ENCODE measurements around the gene ASTN1. TPM values are rescaled to one million over a fixed set of nuclear protein-coding genes. Genes with fewer than 3 reads are reported as not detected.

The ASTN1 gene
- total RNA-seq, 1 experiment from 2014 or later: 0.05 TPM

GRCh38 chr1:177021687-177022086, 142.8 kb downstream of the ASTN1 start:
- ATAC-seq (no peak), DNase-seq (ENCODE audit: low read depth, low spot score) (no peak)
- in situ Hi-C loops (cut with HindIII; ENCODE audit: low pct_unique_long_range_greater_than_20kb, low sequenced_read_pairs): no loop called here
- ChIA-PET CTCF (no interaction called here), POLR2A (no interaction called here)
- Histone ChIP-seq H3K36me3 (ENCODE audit: control insufficient read depth, insufficient read depth, low read length) (no peaks in the 10 kb centered on the region), H3K4me3 (ENCODE audit: low read depth in 2 of 2, low read length in 2 of 2) (no peak overlapping the region), H3K4me1 (ENCODE audit: control insufficient read depth, insufficient read depth, low read length) (no peaks in the 10 kb centered on the region), H3K9me3 (ENCODE audit: control insufficient read depth, insufficient read depth, low read depth, low read length) (no peaks in the 10 kb centered on the region), H3K27me3 (ENCODE audit: control insufficient read depth, insufficient read depth, low read length) (no peaks in the 10 kb centered on the region), H3K27ac (ENCODE audit: low read length) (no peak overlapping the region)
- no TSS peak for BruUV-seq (replicated peaks)
- no peak for TF ChIP-seq TCF7L2 (IDR thresholded peaks at IDR 0.05; ENCODE audit: low read depth, low read length)
- TF ChIP-seq SIN3A (IDR thresholded peaks at IDR 0.05; ENCODE audit: borderline replicate concordance, insufficient read depth, low read depth, low read length): no peak
- no peak for TF ChIP-seq POLR2AphosphoS5 (IDR thresholded peaks at IDR 0.05; ENCODE audit: low read depth, low read length)
- TF ChIP-seq REST (IDR thresholded peaks at IDR 0.05; ENCODE audit: insufficient read depth in 1 of 2, low read depth in 2 of 2, low read length in 1 of 2): no peak
- TF ChIP-seq CTCF (IDR thresholded peaks at IDR 0.05): no peak
- intact Hi-C loops (cut with micrococcal nuclease; ENCODE audit: unreplicated experiment): no loop called here

GRCh38 chr1:177020851-177021589, 143.5 kb downstream of the ASTN1 start:
- H3K4me3 ChIP-seq (ENCODE audit: low read depth in 2 of 2, low read length in 2 of 2): no peak overlapping the region
- no peaks in the 10 kb centered on the region for H3K4me1 ChIP-seq (ENCODE audit: control insufficient read depth, insufficient read depth, low read length)
- ChIA-PET CTCF (no interaction called here), POLR2A (no interaction called here)
- DNase-seq (ENCODE audit: low read depth, low spot score) (no peak), ATAC-seq (no peak)
- no peaks in the 10 kb centered on the region for H3K27me3 ChIP-seq (ENCODE audit: control insufficient read depth, insufficient read depth, low read length)
- intact Hi-C loops (cut with micrococcal nuclease; ENCODE audit: unreplicated experiment): no loop called here
- no peak overlapping the region for H3K27ac ChIP-seq (ENCODE audit: low read length)
- no peaks in the 10 kb centered on the region for H3K9me3 ChIP-seq (ENCODE audit: control insufficient read depth, insufficient read depth, low read depth, low read length)
- BruUV-seq (replicated peaks): no TSS peak
- no peaks in the 10 kb centered on the region for H3K36me3 ChIP-seq (ENCODE audit: control insufficient read depth, insufficient read depth, low read length)
- TF ChIP-seq POLR2AphosphoS5 (IDR thresholded peaks at IDR 0.05; ENCODE audit: low read depth, low read length) (no peak), CTCF (IDR thresholded peaks at IDR 0.05) (no peak), TCF7L2 (IDR thresholded peaks at IDR 0.05; ENCODE audit: low read depth, low read length) (no peak), SIN3A (IDR thresholded peaks at IDR 0.05; ENCODE audit: borderline replicate concordance, insufficient read depth, low read depth, low read length) (no peak), REST (IDR thresholded peaks at IDR 0.05; ENCODE audit: insufficient read depth in 1 of 2, low read depth in 2 of 2, low read length in 1 of 2) (no peak)
- in situ Hi-C loops (cut with HindIII; ENCODE audit: low pct_unique_long_range_greater_than_20kb, low sequenced_read_pairs): no loop called here

All from Panc1 (cell line).